ENCODE data around the gene NES. TPM values are rescaled to one million over a fixed set of nuclear protein-coding genes. Genes with fewer than 3 reads are reported as not detected.

The NES gene
- total and polyA plus RNA-seq, 12 donors: 46.8 to 389 (median 177) TPM

DNA sequence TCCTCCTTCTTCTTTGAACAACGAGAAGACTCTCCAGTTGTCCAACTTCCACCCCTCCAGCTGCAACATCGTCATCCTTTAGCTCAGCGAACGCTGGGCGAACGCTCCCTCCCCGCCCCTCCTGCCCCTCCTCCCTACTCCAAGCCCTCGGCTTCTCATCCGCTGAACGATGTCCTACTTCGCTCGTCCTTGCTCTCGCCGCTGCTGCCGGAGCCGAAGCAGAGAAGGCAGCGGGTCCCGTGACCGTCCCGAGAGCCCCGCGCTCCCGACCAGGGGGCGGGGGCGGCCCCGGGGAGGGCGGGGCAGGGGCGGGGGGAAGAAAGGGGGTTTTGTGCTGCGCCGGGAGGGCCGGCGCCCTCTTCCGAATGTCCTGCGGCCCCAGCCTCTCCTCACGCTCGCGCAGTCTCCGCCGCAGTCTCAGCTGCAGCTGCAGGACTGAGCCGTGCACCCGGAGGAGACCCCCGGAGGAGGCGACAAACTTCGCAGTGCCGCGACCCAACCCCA lies 35.4 kb downstream of the NES start, which contains the start of gene BCAN:
TSS of gene BCAN (plus strand) at position 357 of the 504 bp plus-strand sequence. CDS start 3,938 bp downstream, outside the sequence.
- DNase-seq (peak in 1 of 2 donors; percentile 45), ATAC-seq (peak; percentile 45 to 85 (median 69))
- Histone ChIP-seq H3K4me1 (peaks cover 6 to 20% (median 15%) of the 10 kb centered on the region in 9 donors), H3K27me3 (peaks cover 6 to 100% (median 88%) of the 10 kb centered on the region in 7 donors), H3K27ac (no peak within 1 kb of the TSS), H3K36me3 (no peaks in the 10 kb centered on the region), H3K4me3 (peak within 1 kb of the TSS in 9 of 10 donors; percentile 18 to 62 (median 44)), H3K9me3 (no peaks in the 10 kb centered on the region)
- TF ChIP-seq, protein P1, sequence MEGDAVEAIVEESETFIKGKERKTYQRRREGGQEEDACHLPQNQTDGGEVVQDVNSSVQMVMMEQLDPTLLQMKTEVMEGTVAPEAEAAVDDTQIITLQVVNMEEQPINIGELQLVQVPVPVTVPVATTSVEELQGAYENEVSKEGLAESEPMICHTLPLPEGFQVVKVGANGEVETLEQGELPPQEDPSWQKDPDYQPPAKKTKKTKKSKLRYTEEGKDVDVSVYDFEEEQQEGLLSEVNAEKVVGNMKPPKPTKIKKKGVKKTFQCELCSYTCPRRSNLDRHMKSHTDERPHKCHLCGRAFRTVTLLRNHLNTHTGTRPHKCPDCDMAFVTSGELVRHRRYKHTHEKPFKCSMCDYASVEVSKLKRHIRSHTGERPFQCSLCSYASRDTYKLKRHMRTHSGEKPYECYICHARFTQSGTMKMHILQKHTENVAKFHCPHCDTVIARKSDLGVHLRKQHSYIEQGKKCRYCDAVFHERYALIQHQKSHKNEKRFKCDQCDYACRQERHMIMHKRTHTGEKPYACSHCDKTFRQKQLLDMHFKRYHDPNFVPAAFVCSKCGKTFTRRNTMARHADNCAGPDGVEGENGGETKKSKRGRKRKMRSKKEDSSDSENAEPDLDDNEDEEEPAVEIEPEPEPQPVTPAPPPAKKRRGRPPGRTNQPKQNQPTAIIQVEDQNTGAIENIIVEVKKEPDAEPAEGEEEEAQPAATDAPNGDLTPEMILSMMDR (IDR thresholded peaks at IDR 0.05): no peak
- WGBS, 2 donors: 1% methylated on average over 40 to 46 of the region's 46 CpGs
- intact Hi-C loops (cut with DNase I): no loop called here

DNA sequence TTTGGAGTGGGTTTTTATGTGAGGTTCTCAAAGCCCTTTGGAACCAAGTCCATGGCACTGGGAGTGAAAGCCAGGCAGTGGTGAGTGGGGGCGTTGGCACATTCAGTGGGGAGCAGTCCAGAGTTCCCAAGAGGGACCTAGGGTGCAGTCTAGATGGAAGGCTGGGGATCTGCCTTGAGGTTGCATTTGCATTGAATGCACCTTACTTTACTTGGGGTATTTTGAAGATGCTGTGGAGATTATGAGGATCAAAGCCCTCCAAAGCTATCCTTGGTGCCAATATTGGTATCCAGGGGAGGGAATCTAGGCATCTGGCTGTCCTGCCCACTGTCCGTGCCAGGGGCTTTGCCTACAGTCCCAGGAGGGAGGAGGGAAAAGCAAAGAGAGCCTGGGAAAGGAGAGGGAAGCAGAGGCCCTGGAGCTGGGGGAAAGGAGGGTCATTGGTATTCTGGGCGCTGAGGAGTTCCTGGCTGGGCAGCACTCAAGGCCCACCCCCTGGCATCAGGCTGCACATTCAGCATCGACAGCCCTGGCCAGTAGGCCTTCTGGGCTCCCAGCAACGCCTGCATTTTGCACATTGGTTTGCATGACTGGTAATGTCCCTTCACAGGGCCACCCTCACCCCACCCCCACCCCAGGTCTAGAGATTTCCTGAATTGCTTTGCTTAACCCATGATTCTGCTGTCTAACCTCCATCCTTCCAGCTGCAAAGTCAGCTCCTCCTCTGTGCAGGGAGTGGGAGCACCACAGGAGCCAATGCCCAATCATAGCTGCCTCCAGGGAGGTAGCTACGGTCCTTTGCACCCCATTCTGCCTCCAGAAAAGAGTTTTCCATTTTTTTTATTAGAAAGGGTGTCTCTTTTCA lies 36.1 kb downstream of the NES start:
- peaks cover 6 to 20% (median 15%) of the 10 kb centered on the region in 9 donors for H3K4me1 ChIP-seq
- H3K4me3 ChIP-seq: peak overlapping the region in 8 of 10 donors; percentile 28 to 62 (median 45)
- H3K27me3 ChIP-seq: peaks cover 6 to 97% (median 82%) of the 10 kb centered on the region in 7 donors
- intact Hi-C loops (cut with DNase I): no loop called here
- no peak overlapping the region for H3K27ac ChIP-seq
- no peak for DNase-seq
- TF ChIP-seq, protein P1 (IDR thresholded peaks at IDR 0.05): no peak
- ATAC-seq: peak in 1 of 8 donors; percentile 18
- WGBS, 2 donors: 35 to 44% methylated on average over 6 of the region's 6 CpGs
- no peaks in the 10 kb centered on the region for H3K9me3 ChIP-seq
- no peaks in the 10 kb centered on the region for H3K36me3 ChIP-seq

DNA sequence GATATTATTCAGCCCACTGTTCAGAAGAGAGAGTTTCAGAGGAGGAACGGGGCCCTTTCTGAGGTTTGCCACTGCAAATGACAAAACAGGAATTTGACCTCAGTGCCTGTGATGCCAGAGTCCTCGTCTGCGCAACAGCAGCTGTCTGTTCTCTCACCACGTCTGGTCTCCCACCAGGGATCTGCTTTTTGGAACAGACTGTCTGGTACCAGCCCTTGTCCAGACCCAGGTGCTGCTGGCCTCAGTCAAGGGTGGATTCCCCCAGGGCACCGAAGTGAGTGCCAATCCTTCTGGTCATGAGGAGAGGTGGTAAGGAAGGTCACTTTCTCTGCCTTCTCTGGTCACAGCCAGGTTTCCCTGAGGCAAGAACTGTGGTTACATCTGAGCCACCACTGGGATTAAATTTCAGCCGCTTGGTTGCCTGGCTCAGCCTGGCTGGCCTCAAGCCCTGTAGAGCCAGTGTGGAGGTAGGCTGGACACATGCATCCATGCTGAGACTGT lies 37.6 kb downstream of the NES start:
- Histone ChIP-seq H3K36me3 (no peaks in the 10 kb centered on the region), H3K27me3 (peaks cover 6 to 96% (median 77%) of the 10 kb centered on the region in 7 donors), H3K4me1 (peaks cover 6 to 20% (median 15%) of the 10 kb centered on the region in 9 donors), H3K27ac (no peak overlapping the region), H3K9me3 (no peaks in the 10 kb centered on the region), H3K4me3 (no peak overlapping the region)
- TF ChIP-seq, protein P1 (IDR thresholded peaks at IDR 0.05): no peak
- intact Hi-C loops (cut with DNase I): loop anchor here in 1 of 10 donors (10.0 kb wide), 1 partner anchor 55 kb away; no protein-coding TSS in a partner anchor
- ATAC-seq (no peak), DNase-seq (no peak)
- WGBS, 2 donors: 61 to 62% methylated on average over 6 of the region's 6 CpGs

Data from heart right ventricle (tissue), 16 donors.